Endothelial cell of umbilical vein (primary cell): ENCODE results near the gene FOXN1. TPM values are rescaled to one million over a fixed set of nuclear protein-coding genes. Genes with fewer than 3 reads are reported as not detected.

Experiments used
- Bru-seq: library from RNA; stranded (reverse); fragments of 400-500 nt; gene quantifications from one replicate; lab custom pipeline; 2021; lab: Mats Ljungman, UMichigan
- BruChase-seq, 2 experiments: library from RNA; stranded (reverse); fragments of 400-500 nt; gene quantifications; one replicate each; lab custom pipeline; 2021; lab: Mats Ljungman, UMichigan
- BruUV-seq: library from RNA; stranded (reverse); fragments of 400-500 nt; replicated peaks from 2 replicates; lab custom pipeline; 2021; lab: Mats Ljungman, UMichigan
- CTCF ChIA-PET: fragments of 300-600, 350-600 bp; sonication (Branson Sonifier 250); formaldehyde crosslinking; loops from one replicate; lab custom pipeline; 2021; ENCODE audit warnings: antibody characterized with exemption, inconsistent platforms; lab: Charles Lee
- POLR2A ChIA-PET: fragments of 300-600, 350-600 bp; sonication (Branson Sonifier 250); formaldehyde crosslinking; loops from one replicate; lab custom pipeline; 2021; ENCODE audit warnings: antibody characterized with exemption, inconsistent platforms; lab: Charles Lee
- DNase-seq: peaks from one replicate; pipeline ENCODE4 v3.0.0-alpha.2; 2011; ENCODE audit warnings: low read depth, low spot score
- FAIRE-seq: peaks from 2 replicates; lab custom pipeline; 2011; peaks lifted over from hg19 to GRCh38; lab: Jason Lieb, UNC
- H2AFZ ChIP-seq: 2 replicates; pipeline ENCODE4 v1.6.0; 2012; ENCODE audit warnings: low read depth, low read length, control low read depth, inconsistent platforms
- H3K27ac ChIP-seq: 2 replicates; pipeline ENCODE4 v1.5.1; 2011; ENCODE audit warnings: low read depth, mild to moderate bottlenecking, control low read depth, low read length, moderate library complexity; ENCODE audit not compliant: insufficient read depth
- H3K27me3 ChIP-seq, 2 experiments: 2 replicates each; pipeline versions ENCODE4 v1.6.0 to v1.6.1; 2011; ENCODE audit warnings: low read length in 2 of 2, mixed read lengths in 1 of 2; ENCODE audit not compliant: control insufficient read depth in 2 of 2, insufficient read depth in 2 of 2
- H3K36me3 ChIP-seq, 2 experiments: 2 replicates in 1 of 2; 3 replicates in 1 of 2; pipeline ENCODE4 v1.5.1; 2011; ENCODE audit warnings: low read length in 2 of 2, mild to moderate bottlenecking in 1 of 2, moderate library complexity in 1 of 2; ENCODE audit not compliant: control insufficient read depth in 2 of 2, insufficient read depth in 2 of 2; ENCODE audit errors: extremely low read depth in 1 of 2
- H3K4me1 ChIP-seq: 3 replicates; pipeline ENCODE4 v1.5.1; 2011; ENCODE audit warnings: mild to moderate bottlenecking, low read length; ENCODE audit not compliant: control insufficient read depth, insufficient read depth; ENCODE audit errors: extremely low read depth
- H3K4me2 ChIP-seq: 2 replicates; pipeline ENCODE4 v1.6.1; 2011; ENCODE audit warnings: low read length, control low read depth, mixed read lengths; ENCODE audit not compliant: insufficient read depth
- H3K4me3 ChIP-seq, 3 experiments: fragments of 200-600 bp in 1 of 3; sonication (generic), shearing (Covaris generic) in 1 of 3; replicated peaks in 1 of 3; 2 replicates each; pipeline ENCODE4 v1.5.1; 2011 to 2016; ENCODE audit warnings: control low read depth in 3 of 3, low read length in 3 of 3, mild to moderate bottlenecking in 2 of 3, inconsistent platforms in 1 of 3, low read depth in 1 of 3, moderate library complexity in 1 of 3; ENCODE audit not compliant: insufficient read depth in 1 of 3
- H3K79me2 ChIP-seq: 2 replicates; pipeline ENCODE4 v1.6.0; 2012; ENCODE audit warnings: low read length, inconsistent platforms; ENCODE audit not compliant: control insufficient read depth, insufficient read depth
- H3K9ac ChIP-seq: replicated peaks from 2 replicates; pipeline ENCODE3; 2011; ENCODE audit warnings: low read length, control low read depth; ENCODE audit not compliant: insufficient read depth; ENCODE audit errors: extremely low read depth
- H3K9me1 ChIP-seq: replicated peaks from 3 replicates; pipeline ENCODE4 v1.6.0; 2011; ENCODE audit warnings: mild to moderate bottlenecking, low read length; ENCODE audit not compliant: control insufficient read depth, insufficient read depth; ENCODE audit errors: extremely low read depth
- H3K9me3 ChIP-seq: replicated peaks from 2 replicates; pipeline ENCODE4 v1.5.1; 2012; ENCODE audit warnings: low read length, inconsistent platforms; ENCODE audit not compliant: control insufficient read depth, insufficient read depth
- H4K20me1 ChIP-seq: replicated peaks from 2 replicates; pipeline ENCODE3; 2011; ENCODE audit warnings: mild to moderate bottlenecking, low read length; ENCODE audit not compliant: control insufficient read depth, insufficient read depth; ENCODE audit errors: extremely low read depth
- CTCF ChIP-seq, 2 donors: IDR thresholded peaks; 1 replicate in 1 of 2; 2 replicates in 1 of 2; pipeline ENCODE4 v1.5.1; 2011; ENCODE audit warnings: low read length in 2 of 2, mild to moderate bottlenecking in 2 of 2, moderate library complexity in 2 of 2, control low read depth in 1 of 2, inconsistent platforms in 1 of 2, low read depth in 1 of 2; ENCODE audit not compliant: insufficient read depth in 1 of 2; ENCODE audit errors: extremely low read depth in 1 of 2
- EZH2 ChIP-seq: IDR thresholded peaks from 2 replicates; pipeline ENCODE4 v1.6.1; 2012; ENCODE audit warnings: borderline replicate concordance, low read depth, mild to moderate bottlenecking, moderate library complexity, low read length, inconsistent platforms; ENCODE audit not compliant: severe bottlenecking
- FOS ChIP-seq: IDR thresholded peaks from 2 replicates; pipeline ENCODE4 v1.6.1; 2011; ENCODE audit warnings: mild to moderate bottlenecking, low read length, moderate library complexity, borderline replicate concordance; ENCODE audit not compliant: insufficient read depth
- GATA2 ChIP-seq: IDR thresholded peaks from 2 replicates; pipeline ENCODE4 v1.7.0; 2011; ENCODE audit warnings: low read depth, mild to moderate bottlenecking, moderate library complexity, mixed read lengths, low read length; ENCODE audit not compliant: insufficient read length, insufficient read depth
- JUN ChIP-seq: IDR thresholded peaks from 2 replicates; pipeline ENCODE4 v1.6.1; 2011; ENCODE audit warnings: borderline replicate concordance, low read depth; ENCODE audit not compliant: insufficient read length, insufficient read depth
- MAX ChIP-seq: IDR thresholded peaks from 2 replicates; pipeline ENCODE4 v1.6.1; 2011; ENCODE audit not compliant: insufficient read depth, insufficient read length
- MYC ChIP-seq: IDR thresholded peaks from one replicate; pipeline ENCODE4 v1.6.1; 2011; ENCODE audit warnings: mild to moderate bottlenecking, low read depth, low read length
- POLR2A ChIP-seq: IDR thresholded peaks from 2 replicates; pipeline ENCODE4 v1.6.1; 2012; ENCODE audit warnings: low read depth, mild to moderate bottlenecking, control low read depth, low read length
- POLR2AphosphoS5 ChIP-seq: IDR thresholded peaks from 2 replicates; pipeline ENCODE4 v1.6.1; 2012; ENCODE audit warnings: low read depth, mild to moderate bottlenecking, control low read depth, low read length, moderate library complexity; ENCODE audit not compliant: insufficient read depth
- dilution Hi-C: fragments of 300-500 bp; cut with MboI; formaldehyde crosslinking; loops from one replicate; pipeline ENCODE4 v1.15.0; 2019; ENCODE audit warnings: low sequenced_read_pairs; ENCODE audit not compliant: extremely low pct_ligation_motif_present
- intact Hi-C: fragments of 100-400 bp; cut with micrococcal nuclease; formaldehyde crosslinking; loops from one replicate; pipeline ENCODE4 v1.10.0; 2022
- long read RNA-seq: library from polyadenylated mRNA; stranded (forward); transcript quantifications from one replicate; pipeline ENCODE4 v2.0.0, GENCODE V29; 2021
- polyA minus RNA-seq, 3 experiments: library from RNA; depleted of rRNA, polyadenylated mRNA; stranded (reverse); fragments of >200 nt; gene quantifications; 1 replicate in 1 of 3; 2 replicates in 2 of 3; pipeline ENCODE4 v1.2.3, GENCODE V29; 2011
- polyA plus RNA-seq, 4 experiments: library from polyadenylated mRNA; depleted of rRNA in 3 of 4; stranded (reverse) in 3 of 4; unstranded in 1 of 4; fragments of >200 nt; gene quantifications; 2 replicates each; pipeline versions ENCODE4 v1.2.1 to v1.2.3, GENCODE V29; 2011 to 2012; ENCODE audit warnings: missing spikeins in 1 of 4
- total RNA-seq: library from RNA; stranded (reverse); gene quantifications from 2 replicates; pipeline ENCODE4 v1.2.3, GENCODE V29; 2021

The FOXN1 gene
- total RNA-seq (not detected in 2 replicates), polyA plus RNA-seq (not detected in 2 replicates), polyA minus RNA-seq (not detected in 2 replicates), Bru-seq, nascent RNA (not detected), BruChase-seq, experiment 1, labeled RNA remaining after a 6-hour chase (not detected), BruChase-seq, experiment 2, labeled RNA remaining after a 2-hour chase (not detected)
- polyA plus RNA-seq (2011; cell fraction: cytosol; rRNA removed): not detected in 2 replicates
- polyA plus RNA-seq (2011; cell fraction: nucleus; rRNA removed): not detected in 2 replicates
- not detected in 2 replicates for polyA plus RNA-seq (2012)
- polyA minus RNA-seq (2011; cell fraction: cytosol; rRNA and poly(A)+ RNA removed): not detected
- polyA minus RNA-seq (2011; cell fraction: nucleus; rRNA and poly(A)+ RNA removed): not detected in 2 replicates
- long read RNA-seq: 0 reads

- TF ChIP-seq MYC (no peak), JUN (no peak), MAX (no peak), GATA2 (no peak), EZH2 (no peak), POLR2AphosphoS5 (no peak), POLR2A (no peak), CTCF (IDR thresholded peaks at IDR 0.05; ENCODE audit: extremely low read depth in 1 of 2, insufficient read depth in 1 of 2, low read depth in 1 of 2, low read length in 2 of 2) (no peak), FOS (no peak)
- intact Hi-C loops: no loop called here
- H3K27me3 ChIP-seq: peaks cover 19 to 29% of the 10 kb centered on the region in 2 experiments
These were observed at the start of gene FOXN1 for GRCh38 chr17:28505986-28506665. TSS of gene FOXN1 (plus strand) at chr17:28506348. CDS start at chr17:28523970, 17,622 bp downstream.

More at GRCh38 chr17:28505986-28506665, at the start of gene FOXN1:
- Histone ChIP-seq H3K4me3 (no peak within 1 kb of the TSS), H3K9me1 (no peaks in the 10 kb centered on the region), H3K9ac (no peak within 1 kb of the TSS), H3K27ac (no peak within 1 kb of the TSS), H4K20me1 (no peaks in the 10 kb centered on the region), H3K79me2 (no peaks in the 10 kb centered on the region), H3K4me2 (no peak within 1 kb of the TSS), H2AFZ (no peak within 1 kb of the TSS), H3K36me3 (no peaks in the 10 kb centered on the region), H3K4me1 (no peaks in the 10 kb centered on the region), H3K9me3 (no peaks in the 10 kb centered on the region)
- DNase-seq: no peak
- no peak for FAIRE-seq
- dilution Hi-C loops: no loop called here
- POLR2A ChIA-PET: no interaction called here
- CTCF ChIA-PET: interaction anchor here (0.8 to 1.1 kb wide), 2 partner anchors 11 to 19 kb away, joined by 3 to 4 read pairs; no protein-coding TSS in a partner anchor
- no TSS peak for BruUV-seq
